Body of pancreas (tissue), 4 donors: ENCODE measurements around the gene ITGA8. TPM values are rescaled to one million over a fixed set of nuclear protein-coding genes. Genes with fewer than 3 reads are reported as not detected.

ENCODE experiments used
- ATAC-seq: fragments of 150-250 bp; one replicate; pipeline ENCODE4 v1.9.1; 2016
- DNase-seq, 4 donors: peaks; one replicate each; pipeline ENCODE4 v3.0.0-alpha.2; 2019
- H3K27ac ChIP-seq, 4 donors: fragments of 200-600 bp; sonication (generic); 1 replicate in 3 of 4; 2 replicates in 1 of 4; pipeline versions ENCODE4 v1.5.1 to v1.6.1; 2016 to 2019; ENCODE audit warnings: mild to moderate bottlenecking in 1 of 4, mixed read lengths in 1 of 4, moderate library complexity in 1 of 4
- H3K27me3 ChIP-seq, 2 donors: fragments of 200-600 bp; sonication (generic); one replicate each; pipeline ENCODE4 v1.6.0; 2016; ENCODE audit warnings: mild to moderate bottlenecking in 1 of 2
- H3K36me3 ChIP-seq, 2 donors: fragments of 200-600 bp; sonication (generic); replicated peaks in 1 of 2; 2 replicates each; pipeline ENCODE4 v1.5.1; 2016; ENCODE audit warnings: low read depth in 2 of 2; ENCODE audit not compliant: insufficient read depth in 1 of 2
- H3K4me1 ChIP-seq: fragments of 200-600 bp; sonication (generic); one replicate; pipeline ENCODE4 v1.6.0; 2016
- H3K4me3 ChIP-seq, 2 donors: fragments of 200-600 bp; sonication (generic); 1 replicate in 1 of 2; 2 replicates in 1 of 2; pipeline ENCODE4 v1.5.1; 2016 to 2019
- H3K9me3 ChIP-seq, 3 donors: fragments of 200-600 bp; sonication (generic); 1 replicate in 2 of 3; 2 replicates in 1 of 3; pipeline ENCODE4 v1.5.1; 2016
- POLR2A ChIP-seq, 3 donors: fragments of 450-650 bp; IDR thresholded peaks; one replicate each; pipeline ENCODE4 v1.6.1; 2016; ENCODE audit warnings: antibody characterized with exemption in 3 of 3, mild to moderate bottlenecking in 2 of 3
- WGBS, 2 donors: methylation state at CpG; one replicate each; pipeline ENCODE4 v1.1.5; 2017; 5-methylcytosine and 5-hydroxymethylcytosine counted together
- intact Hi-C: fragments of 100-400 bp; cut with DNase I; formaldehyde crosslinking; loops from one replicate; pipeline ENCODE4 v1.15.1; 2023
- total RNA-seq, 2 donors: library from RNA; depleted of rRNA; stranded (reverse); fragments of >200 nt; gene quantifications; one replicate each; pipeline ENCODE4 v1.1.0, GENCODE V29; 2016
- TF ChIP-seq, protein P1 (sequence below), 7 experiments: fragments of 450-650 bp in 4 of 7; fragments of 200-600 bp in 3 of 7; sonication (generic) in 3 of 7; IDR thresholded peaks; one replicate each; pipeline ENCODE4 v1.5.1; 2016 to 2019; ENCODE audit warnings: antibody characterized with exemption in 7 of 7

The ITGA8 gene
- total RNA-seq, 2 donors from 2014 or later: 0.66 to 0.78 TPM

DNA sequence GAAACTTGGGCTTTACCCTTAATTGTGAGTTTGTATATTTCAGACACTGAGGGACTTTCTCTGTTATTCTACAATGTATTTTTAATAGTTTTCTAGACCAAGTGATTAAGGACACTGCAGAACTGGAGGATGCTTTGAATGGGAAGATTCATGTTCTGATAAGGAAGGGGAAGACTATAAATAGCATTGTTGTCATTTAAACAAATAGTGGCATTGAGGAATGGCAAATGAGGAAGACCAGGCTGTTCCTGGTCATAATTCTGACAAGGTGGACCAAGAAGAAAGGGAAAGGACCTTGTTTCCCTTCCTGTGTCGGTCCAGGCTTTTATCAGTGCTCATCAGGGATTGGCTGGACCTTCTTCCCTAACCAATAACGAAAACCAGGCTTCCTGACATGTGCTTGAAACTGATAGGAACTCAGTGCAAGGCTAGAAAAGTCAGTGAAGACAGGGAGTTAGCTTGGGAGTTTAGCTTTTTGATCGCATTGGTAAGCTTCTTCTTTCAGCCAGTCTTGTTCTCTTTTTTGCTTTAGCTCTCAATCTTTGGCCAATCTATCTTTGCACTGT lies 116.2 kb downstream of the ITGA8 start:
- H3K27ac ChIP-seq: no peak overlapping the region
- H3K27me3 ChIP-seq: no peaks in the 10 kb centered on the region
- TF ChIP-seq, protein P1, sequence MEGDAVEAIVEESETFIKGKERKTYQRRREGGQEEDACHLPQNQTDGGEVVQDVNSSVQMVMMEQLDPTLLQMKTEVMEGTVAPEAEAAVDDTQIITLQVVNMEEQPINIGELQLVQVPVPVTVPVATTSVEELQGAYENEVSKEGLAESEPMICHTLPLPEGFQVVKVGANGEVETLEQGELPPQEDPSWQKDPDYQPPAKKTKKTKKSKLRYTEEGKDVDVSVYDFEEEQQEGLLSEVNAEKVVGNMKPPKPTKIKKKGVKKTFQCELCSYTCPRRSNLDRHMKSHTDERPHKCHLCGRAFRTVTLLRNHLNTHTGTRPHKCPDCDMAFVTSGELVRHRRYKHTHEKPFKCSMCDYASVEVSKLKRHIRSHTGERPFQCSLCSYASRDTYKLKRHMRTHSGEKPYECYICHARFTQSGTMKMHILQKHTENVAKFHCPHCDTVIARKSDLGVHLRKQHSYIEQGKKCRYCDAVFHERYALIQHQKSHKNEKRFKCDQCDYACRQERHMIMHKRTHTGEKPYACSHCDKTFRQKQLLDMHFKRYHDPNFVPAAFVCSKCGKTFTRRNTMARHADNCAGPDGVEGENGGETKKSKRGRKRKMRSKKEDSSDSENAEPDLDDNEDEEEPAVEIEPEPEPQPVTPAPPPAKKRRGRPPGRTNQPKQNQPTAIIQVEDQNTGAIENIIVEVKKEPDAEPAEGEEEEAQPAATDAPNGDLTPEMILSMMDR (IDR thresholded peaks at IDR 0.05): no peak
- TF ChIP-seq POLR2A (IDR thresholded peaks at IDR 0.05): no peak
- H3K9me3 ChIP-seq: no peaks in the 10 kb centered on the region
- H3K36me3 ChIP-seq: no peaks in the 10 kb centered on the region
- intact Hi-C loops: no loop called here
- H3K4me1 ChIP-seq: no peaks in the 10 kb centered on the region
- ATAC-seq (no peak), DNase-seq (no peak)
- H3K4me3 ChIP-seq: no peak overlapping the region
- 43 to 60% methylated on average over 3 of the region's 3 CpGs for WGBS, 2 donors

DNA sequence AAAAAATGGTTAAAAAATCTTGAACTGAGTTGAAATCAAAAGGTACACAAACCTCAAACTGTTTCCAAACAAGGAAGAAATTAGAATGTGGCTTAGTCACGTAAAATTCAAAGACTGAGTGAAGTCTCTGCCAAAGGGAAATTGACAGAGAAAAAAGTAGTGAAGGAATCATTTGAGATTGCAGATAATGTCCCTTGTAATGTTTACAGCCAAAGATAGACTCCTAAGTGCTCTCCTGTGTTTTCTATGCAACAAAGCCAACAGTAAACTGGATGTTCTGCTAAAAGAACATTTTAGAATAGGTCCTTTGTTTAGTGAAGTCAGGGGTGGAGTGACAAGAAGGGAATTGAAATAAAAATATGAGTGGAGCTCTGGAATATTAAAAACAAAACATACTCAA lies 117.9 kb downstream of the ITGA8 start:
- Histone ChIP-seq H3K9me3 (no peaks in the 10 kb centered on the region), H3K27me3 (no peaks in the 10 kb centered on the region), H3K4me1 (no peaks in the 10 kb centered on the region), H3K4me3 (no peak overlapping the region), H3K36me3 (no peaks in the 10 kb centered on the region), H3K27ac (no peak overlapping the region)
- 13 to 17% methylated on average over 1 of the region's 1 CpG for WGBS, 2 donors
- DNase-seq: no peak
- TF ChIP-seq, protein P1 (IDR thresholded peaks at IDR 0.05): no peak
- no peak for TF ChIP-seq POLR2A (IDR thresholded peaks at IDR 0.05)
- intact Hi-C loops: no loop called here
- no peak for ATAC-seq

DNA sequence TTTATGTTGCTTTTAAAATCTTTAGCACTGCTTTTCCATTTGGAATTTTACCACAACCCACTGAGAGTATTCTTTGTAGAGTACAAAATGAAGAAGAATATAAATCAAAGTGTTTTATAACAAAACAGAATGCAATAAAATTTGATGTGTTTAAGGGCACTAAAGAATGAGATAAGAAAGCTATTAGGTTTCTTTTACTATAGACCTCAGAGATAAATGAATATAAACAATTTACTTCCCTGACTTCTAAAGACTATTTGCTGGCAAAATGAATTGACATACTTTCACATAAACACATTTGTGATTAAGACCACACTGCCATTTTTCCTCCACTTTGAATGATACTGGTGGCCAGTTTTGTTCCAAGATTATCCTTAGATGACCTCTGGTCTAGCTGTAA lies 124.5 kb downstream of the ITGA8 start:
- H3K27me3 ChIP-seq: no peaks in the 10 kb centered on the region
- H3K36me3 ChIP-seq: no peaks in the 10 kb centered on the region
- intact Hi-C loops: no loop called here
- H3K4me3 ChIP-seq: no peak overlapping the region
- H3K9me3 ChIP-seq: no peaks in the 10 kb centered on the region
- no peak for ATAC-seq
- TF ChIP-seq, protein P1 (IDR thresholded peaks at IDR 0.05): no peak
- TF ChIP-seq POLR2A (IDR thresholded peaks at IDR 0.05): no peak
- H3K4me1 ChIP-seq: no peaks in the 10 kb centered on the region
- no peak overlapping the region for H3K27ac ChIP-seq
- DNase-seq: no peak

DNA sequence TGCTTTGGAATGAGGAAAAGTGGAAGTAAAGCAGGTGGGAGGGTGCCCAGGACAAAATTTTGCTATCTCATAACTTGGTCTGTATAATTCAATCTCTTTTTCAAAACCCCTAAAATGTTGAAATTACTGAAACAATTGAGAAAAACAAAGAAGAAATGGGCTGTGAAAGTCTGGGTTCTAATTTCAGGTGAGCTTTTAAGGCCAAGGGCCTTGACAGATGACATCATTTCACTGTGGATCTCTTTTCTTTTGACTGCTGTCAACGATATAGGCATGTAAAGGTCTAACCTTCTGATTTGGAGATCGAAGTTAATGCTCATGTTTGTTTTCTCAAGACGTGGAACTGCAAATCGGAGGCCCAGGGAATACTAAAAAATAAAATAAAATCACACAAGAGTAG lies 127.8 kb downstream of the ITGA8 start:
- intact Hi-C loops: no loop called here
- ATAC-seq: no peak

DNA sequence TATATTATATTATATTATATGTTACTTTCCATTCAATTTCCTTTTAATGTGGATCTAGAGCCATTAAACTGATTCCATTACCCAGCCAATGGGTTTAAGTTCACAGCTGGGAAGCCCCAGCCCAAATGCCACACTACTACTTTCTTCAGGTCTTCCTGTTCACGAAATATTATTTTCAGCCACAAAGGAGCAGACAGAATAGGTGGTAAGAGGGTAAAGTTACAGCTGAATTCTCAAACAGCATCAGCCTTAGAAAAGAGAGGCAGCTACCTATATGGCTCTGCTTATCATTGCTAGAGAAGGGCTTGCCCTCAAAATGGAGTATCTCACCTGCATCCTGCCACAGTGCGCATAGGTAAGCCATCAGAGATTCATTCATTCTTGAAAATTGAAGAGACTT lies 128.3 kb downstream of the ITGA8 start:
- Histone ChIP-seq H3K9me3 (no peaks in the 10 kb centered on the region), H3K4me1 (no peaks in the 10 kb centered on the region), H3K36me3 (no peaks in the 10 kb centered on the region), H3K27me3 (no peaks in the 10 kb centered on the region), H3K27ac (no peak overlapping the region), H3K4me3 (no peak overlapping the region)
- WGBS, 2 donors: 71 to 89% methylated on average over 2 of the region's 2 CpGs
- intact Hi-C loops: no loop called here
- no peak for ATAC-seq
- no peak for DNase-seq
- TF ChIP-seq POLR2A (IDR thresholded peaks at IDR 0.05): no peak

More for the DNA sequence above, 127.8 kb downstream of the ITGA8 start:
- TF ChIP-seq, protein P1 (IDR thresholded peaks at IDR 0.05): no peak
- no peak for TF ChIP-seq POLR2A (IDR thresholded peaks at IDR 0.05)
- H3K27ac ChIP-seq: no peak overlapping the region
- no peaks in the 10 kb centered on the region for H3K9me3 ChIP-seq
- no peak overlapping the region for H3K4me3 ChIP-seq
- H3K4me1 ChIP-seq: no peaks in the 10 kb centered on the region
- 64 to 68% methylated on average over 4 of the region's 4 CpGs for WGBS, 2 donors
- no peaks in the 10 kb centered on the region for H3K27me3 ChIP-seq
- H3K36me3 ChIP-seq: no peaks in the 10 kb centered on the region
- DNase-seq: no peak
